WERI-Rb-1 (cell line): Measurements from ENCODE around the gene EPAS1.

Experiments used
- DNase-seq: peaks from one replicate; pipeline ENCODE4 v3.0.0-alpha.2; 2020
- H3K27ac ChIP-seq: fragments of 250-450 bp; sonication (Bioruptor Pico); 2 replicates; pipeline ENCODE4 v1.5.1; 2020; ENCODE audit warnings: mild to moderate bottlenecking, moderate library complexity
- H3K27me3 ChIP-seq: fragments of 250-450 bp; sonication (Bioruptor Pico); 2 replicates; pipeline ENCODE4 v1.5.1; 2021; ENCODE audit warnings: mild to moderate bottlenecking, low read depth, moderate library complexity; ENCODE audit not compliant: insufficient read depth, severe bottlenecking
- H3K36me3 ChIP-seq: fragments of 250-450 bp; sonication (Bioruptor Pico); 2 replicates; pipeline ENCODE4 v1.5.1; 2020; ENCODE audit warnings: mild to moderate bottlenecking, moderate library complexity
- H3K4me3 ChIP-seq: 2 replicates; pipeline ENCODE4 v1.5.1; 2011; ENCODE audit warnings: low read depth, mild to moderate bottlenecking, control low read depth, low read length
- H3K9me3 ChIP-seq: fragments of 250-450 bp; sonication (Bioruptor Pico); 2 replicates; pipeline ENCODE4 v1.5.1; 2021; ENCODE audit warnings: mild to moderate bottlenecking, moderate library complexity; ENCODE audit not compliant: severe bottlenecking
- TF ChIP-seq, protein P1 (sequence below): IDR thresholded peaks from 2 replicates; pipeline ENCODE4 v1.5.1; 2011; ENCODE audit warnings: low read depth, mild to moderate bottlenecking, control low read depth, inconsistent platforms, low read length

Gene EPAS1

DNA sequence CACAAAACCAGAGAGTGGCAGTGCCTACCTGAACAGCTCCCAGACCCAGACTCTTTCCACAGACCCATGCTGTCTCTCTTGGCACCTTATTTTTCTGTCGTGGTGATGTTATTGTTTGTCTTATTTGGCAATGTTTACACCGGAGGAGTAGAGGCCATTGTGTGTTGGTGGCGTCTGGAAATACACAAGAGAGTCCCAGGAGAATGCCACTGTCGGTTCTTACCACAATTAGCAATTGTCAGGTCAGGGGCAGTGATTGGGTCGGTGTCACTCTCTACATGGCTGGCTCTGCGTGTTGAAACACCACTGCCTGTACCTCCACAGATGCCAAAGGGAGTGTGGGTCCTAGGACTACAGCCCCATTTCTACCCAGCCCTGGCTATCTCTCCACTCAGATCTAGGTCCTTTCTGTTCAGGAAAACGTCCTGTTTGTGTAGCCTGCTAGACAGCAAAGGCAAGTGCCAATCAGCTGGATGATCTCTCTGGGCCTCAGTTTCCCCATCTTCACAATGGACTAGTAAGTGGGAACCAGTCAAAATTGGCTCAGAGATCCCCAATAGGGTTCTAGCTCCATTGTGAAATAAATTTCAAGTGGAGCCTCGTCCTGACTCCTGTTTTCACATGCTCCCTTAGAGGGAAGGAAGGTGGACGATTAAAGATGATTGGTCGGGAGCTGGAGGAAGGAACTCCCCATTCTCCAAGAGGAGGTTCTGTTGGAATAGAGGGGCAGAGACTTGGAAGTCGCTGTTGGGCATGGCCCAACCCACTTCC, 17.0 kb downstream of the EPAS1 start:
- Histone ChIP-seq H3K36me3 (no peaks in the 10 kb centered on the region), H3K9me3 (no peaks in the 10 kb centered on the region), H3K27me3 (no peaks in the 10 kb centered on the region), H3K4me3 (no peak overlapping the region), H3K27ac (no peak overlapping the region)
- no peak for DNase-seq
- TF ChIP-seq, protein P1, sequence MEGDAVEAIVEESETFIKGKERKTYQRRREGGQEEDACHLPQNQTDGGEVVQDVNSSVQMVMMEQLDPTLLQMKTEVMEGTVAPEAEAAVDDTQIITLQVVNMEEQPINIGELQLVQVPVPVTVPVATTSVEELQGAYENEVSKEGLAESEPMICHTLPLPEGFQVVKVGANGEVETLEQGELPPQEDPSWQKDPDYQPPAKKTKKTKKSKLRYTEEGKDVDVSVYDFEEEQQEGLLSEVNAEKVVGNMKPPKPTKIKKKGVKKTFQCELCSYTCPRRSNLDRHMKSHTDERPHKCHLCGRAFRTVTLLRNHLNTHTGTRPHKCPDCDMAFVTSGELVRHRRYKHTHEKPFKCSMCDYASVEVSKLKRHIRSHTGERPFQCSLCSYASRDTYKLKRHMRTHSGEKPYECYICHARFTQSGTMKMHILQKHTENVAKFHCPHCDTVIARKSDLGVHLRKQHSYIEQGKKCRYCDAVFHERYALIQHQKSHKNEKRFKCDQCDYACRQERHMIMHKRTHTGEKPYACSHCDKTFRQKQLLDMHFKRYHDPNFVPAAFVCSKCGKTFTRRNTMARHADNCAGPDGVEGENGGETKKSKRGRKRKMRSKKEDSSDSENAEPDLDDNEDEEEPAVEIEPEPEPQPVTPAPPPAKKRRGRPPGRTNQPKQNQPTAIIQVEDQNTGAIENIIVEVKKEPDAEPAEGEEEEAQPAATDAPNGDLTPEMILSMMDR: no peak

DNA sequence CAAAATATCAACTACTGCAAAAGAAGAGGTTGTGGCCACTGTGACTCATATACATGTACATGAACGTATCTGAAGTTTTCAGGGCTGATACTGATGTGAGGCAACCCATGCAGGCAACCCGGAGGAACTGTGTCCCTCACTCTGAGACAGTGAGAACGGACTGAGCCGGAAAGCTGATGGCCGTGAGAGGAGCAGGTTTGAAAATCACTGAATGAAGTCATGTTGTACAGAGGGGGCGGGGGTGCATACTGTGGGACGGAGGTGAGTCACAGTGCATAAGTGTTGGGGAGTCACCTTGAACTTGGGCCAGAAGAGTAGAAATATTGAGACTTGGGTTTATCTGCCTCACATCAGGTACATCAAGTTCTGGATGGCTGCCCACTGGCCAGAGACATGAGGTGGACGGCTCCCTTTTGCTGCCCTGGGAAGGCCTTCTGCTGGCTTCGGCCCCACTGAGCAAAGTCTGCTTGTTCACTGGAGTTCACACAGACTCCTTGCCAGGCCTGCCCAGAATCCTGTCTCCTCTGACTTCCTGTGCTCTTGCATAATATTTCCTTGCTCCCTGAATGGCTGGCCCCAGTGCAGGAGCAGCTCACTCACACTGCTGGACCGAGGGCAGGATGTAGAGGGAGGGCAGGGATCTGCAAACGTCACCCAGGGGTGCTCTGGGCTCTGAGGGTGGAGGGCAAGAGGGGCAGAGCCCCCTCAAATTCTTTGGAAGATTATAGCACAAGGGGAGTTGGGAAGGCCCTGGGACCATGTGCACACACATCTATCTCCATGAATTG, 18.1 kb downstream of the EPAS1 start:
- Histone ChIP-seq H3K4me3 (no peak overlapping the region), H3K27me3 (no peaks in the 10 kb centered on the region), H3K36me3 (no peaks in the 10 kb centered on the region), H3K27ac (no peak overlapping the region), H3K9me3 (no peaks in the 10 kb centered on the region)
- TF ChIP-seq, protein P1: no peak
- DNase-seq: no peak

DNA sequence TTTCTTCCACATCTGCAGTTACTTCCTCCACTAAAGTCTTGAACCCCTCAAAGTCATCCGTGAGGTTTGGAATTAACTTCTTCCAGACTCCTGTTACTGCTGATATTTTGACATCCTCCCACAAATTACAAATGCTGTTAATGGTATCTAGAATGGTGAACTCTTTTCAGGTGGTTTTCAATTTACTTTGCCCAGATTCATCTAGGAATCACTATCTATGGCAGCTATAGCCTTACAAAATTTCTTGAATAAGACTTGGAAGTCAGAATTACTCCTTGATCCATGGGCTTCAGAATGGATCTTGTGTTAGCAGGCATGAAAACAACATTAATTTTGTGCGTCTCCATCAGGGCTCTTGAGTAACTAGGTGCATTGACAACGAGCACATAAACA, 19.9 kb downstream of the EPAS1 start:
- Histone ChIP-seq H3K4me3 (no peak overlapping the region), H3K27me3 (no peaks in the 10 kb centered on the region), H3K27ac (no peak overlapping the region), H3K36me3 (no peaks in the 10 kb centered on the region), H3K9me3 (no peaks in the 10 kb centered on the region)
- no peak for DNase-seq
- TF ChIP-seq, protein P1: no peak

DNA sequence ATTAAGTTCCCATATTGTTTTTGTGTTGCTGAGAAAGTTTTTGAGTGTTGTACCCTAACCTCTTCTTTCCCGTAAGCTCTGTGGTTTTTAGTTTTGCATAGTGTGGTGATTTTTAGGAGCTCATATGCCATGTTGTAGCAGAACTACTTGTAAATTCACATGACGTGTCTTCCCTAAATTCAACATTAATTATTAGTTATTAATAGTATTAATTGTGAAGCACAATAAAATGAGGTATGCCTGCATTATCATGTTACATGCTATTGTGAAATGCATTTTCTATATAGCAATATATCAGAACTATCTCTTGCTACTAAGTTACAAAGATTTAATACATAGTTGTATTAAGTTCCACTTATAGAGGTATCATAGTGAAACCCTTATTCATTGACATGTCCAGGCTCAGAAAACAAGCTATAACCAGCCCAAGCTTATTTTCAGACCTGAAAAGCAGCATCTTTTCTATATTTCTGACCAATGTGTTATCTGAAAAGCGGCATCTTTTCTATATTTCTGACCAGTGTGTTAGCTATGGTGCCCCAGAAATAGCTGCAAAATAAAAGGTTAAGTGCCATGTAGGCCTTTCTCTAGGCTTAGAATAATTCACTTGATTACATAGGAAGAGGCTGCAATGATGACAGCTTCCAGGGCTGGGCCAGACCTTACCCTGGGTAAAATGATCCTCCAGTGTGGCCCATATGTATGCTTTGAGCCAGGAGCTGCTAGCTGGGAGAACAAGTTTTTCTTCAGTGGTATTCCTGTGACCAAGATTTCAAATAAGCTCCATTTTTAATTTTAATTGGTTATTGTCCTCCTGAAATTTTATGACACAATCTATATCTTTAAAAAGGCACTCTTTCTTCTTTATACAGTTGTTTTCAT, 21.6 kb downstream of the EPAS1 start:
- Histone ChIP-seq H3K27ac (no peak overlapping the region), H3K9me3 (no peaks in the 10 kb centered on the region), H3K36me3 (no peaks in the 10 kb centered on the region), H3K4me3 (no peak overlapping the region), H3K27me3 (no peaks in the 10 kb centered on the region)
- DNase-seq: no peak
- TF ChIP-seq, protein P1: no peak

DNA sequence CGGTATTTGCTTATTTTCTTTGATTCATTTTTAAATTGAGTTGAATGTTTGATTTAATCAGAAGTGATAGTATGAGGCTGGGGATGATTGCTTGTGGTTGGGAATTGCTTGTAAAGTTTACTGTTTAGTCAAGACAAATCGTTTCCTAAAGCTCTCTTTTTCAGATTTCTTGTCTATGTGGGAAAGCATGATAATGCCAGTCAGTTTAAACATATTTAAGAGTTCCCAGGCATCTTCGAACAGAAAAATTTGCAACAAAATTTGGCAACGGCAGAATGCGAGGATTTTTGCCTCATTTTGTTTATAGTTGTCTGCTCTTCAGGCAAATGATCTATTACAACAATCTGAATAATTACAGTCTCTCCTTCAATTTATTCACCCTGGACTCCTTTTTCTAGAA, 22.5 kb downstream of the EPAS1 start:
- no peaks in the 10 kb centered on the region for H3K9me3 ChIP-seq
- TF ChIP-seq, protein P1: no peak

More for the DNA sequence above, 22.5 kb downstream of the EPAS1 start:
- H3K36me3 ChIP-seq: no peaks in the 10 kb centered on the region
- H3K27me3 ChIP-seq: no peaks in the 10 kb centered on the region
- no peak overlapping the region for H3K27ac ChIP-seq
- no peak for DNase-seq
- H3K4me3 ChIP-seq: no peak overlapping the region
